GM21515 (cell line): ENCODE measurements around the gene PCNX4.
A peak's percentile ranks its signal among the peaks of the same experiment; 100 is the strongest.

Source experiments
- ATAC-seq: cut with Tn5 transposase; IDR thresholded peaks from one replicate; pipeline ENCODE4 v1.9.1; 2021; ENCODE audit not compliant: unreplicated experiment

PCNX4 gene

DNA sequence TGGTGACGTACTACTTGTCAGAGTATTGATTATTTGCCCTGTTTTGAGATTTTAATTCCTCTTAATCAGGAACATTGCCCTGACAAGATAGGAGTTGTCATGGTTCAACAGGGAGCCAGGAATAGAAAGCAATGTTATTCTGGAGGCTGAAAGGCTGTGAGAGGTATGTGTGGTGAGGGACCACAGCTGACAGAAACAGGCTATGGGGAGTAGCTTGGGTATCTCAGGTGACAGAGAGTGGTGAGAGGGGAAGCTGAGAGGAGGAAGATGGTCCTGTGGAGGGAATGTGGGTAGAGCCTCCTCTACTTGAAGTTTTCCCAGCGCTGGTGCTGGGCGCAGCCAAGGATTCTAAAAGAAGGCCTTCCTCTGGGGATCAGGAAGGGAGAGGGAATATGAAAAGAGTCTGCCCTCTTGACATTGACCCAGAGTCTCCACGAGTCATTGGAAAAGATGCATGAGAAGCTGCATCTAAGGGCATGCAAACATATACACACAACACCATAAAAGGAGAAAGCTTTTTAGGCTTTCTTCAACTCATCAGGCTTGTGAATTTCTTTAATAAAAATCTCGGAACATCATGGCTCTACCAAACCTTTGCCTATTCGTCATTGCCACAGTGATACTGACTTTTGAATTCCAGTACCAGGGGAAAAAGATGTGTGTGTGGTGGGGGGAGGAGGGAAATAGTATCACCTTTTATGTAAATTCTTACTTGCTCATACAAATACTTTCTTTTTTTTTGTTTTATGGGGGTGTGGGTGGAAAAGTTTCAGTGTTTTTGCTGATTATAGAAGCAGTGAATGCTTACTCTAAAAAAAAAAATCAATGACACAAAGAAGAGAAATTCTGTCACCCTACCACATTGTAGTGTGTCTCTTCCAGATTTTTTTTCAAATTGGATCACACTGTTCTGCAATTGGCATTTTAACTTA lies 113.4 kb downstream of the PCNX4 start:
- ATAC-seq = peak; percentile 68

DNA sequence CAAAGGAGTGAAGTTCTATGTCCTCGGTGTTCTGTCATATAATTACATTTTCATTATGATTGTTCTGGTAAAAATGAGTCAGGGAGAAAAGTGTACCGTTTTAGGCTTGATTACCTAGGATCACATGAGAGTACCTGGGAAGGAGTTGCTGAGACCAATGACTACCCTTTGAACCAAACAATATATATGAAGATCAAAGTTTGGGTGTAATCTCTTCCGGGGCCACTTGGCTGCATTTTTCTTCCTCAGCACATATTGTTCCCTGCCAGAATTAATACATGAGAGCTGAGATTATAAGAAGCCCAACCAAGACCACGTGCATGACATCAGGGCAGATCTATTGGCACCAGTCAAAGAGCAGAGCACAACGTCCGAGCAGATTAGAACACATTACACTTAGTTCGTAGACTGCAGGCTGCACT lies 114.5 kb downstream of the PCNX4 start:
- no peak for ATAC-seq

DNA sequence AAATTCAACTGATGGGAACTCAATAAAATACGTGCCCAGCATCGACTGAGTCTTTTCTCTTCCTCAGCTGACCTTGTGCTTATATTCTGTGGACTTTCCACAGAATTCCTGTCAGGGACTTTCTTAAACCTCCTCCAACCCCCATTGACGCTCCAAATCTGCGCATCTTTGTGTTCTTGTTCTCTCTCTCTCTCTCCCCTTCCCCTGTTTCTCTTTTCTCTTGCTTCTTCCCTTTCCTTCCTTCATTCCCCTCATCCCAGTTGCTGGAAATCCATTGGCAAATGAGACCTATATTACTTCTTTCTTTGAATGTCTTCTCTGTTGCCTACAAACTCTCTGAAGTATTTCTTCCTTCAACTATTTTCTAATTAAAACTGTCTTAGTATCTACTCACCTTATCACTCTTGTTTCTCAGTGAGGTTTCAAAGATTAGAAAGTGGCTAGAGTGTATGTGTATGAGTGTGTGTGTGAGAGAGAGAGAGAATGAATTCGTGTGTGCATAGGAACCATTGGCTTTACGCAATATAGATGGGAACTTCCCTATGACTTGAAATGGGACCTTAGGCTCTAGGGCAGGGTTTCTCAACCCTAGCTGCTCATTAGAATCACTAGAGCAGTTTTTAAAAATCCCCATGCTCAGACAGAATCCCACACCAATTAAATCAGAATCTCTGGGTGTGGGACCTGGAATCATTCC lies 115.3 kb downstream of the PCNX4 start:
- ATAC-seq = no peak

DNA sequence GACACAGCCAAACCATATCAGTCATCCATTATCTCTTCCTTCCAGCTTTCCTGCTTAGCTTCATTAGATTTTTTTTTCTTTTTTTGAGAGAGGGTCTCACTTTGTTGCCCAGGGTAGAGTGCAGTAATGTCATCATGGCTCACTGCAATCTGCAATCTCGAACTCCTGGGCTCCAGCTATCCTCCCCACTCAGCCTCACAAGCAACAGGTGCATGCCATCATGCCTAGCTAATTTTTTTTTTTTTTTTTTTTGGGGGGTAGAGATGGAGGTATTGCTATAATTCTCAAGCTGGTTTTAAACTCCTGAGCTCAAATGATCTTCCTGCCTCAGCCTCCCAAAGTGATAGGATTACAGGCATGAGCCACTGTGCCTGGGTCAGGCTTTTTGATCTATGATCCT lies 119.0 kb downstream of the PCNX4 start:
- ATAC-seq = no peak

DNA sequence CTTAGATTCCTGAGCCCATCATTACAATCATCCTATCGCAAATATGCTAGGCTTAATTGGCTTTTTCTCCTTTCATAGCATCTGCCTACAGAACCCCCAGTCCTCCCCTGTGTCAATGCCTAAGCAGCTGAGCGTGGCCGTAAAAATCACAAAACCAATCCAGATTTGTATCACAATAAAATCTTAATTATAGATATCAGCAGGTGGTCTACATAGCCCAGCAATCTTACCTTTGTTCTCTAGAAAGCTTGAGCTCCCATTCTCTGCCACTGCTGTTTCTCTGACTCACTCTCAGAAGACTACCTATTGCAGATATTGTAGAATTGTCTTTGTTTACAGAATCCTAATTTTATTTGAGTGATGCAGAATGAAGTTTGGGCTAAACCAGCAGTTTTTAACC lies 119.4 kb downstream of the PCNX4 start:
- ATAC-seq = no peak

DNA sequence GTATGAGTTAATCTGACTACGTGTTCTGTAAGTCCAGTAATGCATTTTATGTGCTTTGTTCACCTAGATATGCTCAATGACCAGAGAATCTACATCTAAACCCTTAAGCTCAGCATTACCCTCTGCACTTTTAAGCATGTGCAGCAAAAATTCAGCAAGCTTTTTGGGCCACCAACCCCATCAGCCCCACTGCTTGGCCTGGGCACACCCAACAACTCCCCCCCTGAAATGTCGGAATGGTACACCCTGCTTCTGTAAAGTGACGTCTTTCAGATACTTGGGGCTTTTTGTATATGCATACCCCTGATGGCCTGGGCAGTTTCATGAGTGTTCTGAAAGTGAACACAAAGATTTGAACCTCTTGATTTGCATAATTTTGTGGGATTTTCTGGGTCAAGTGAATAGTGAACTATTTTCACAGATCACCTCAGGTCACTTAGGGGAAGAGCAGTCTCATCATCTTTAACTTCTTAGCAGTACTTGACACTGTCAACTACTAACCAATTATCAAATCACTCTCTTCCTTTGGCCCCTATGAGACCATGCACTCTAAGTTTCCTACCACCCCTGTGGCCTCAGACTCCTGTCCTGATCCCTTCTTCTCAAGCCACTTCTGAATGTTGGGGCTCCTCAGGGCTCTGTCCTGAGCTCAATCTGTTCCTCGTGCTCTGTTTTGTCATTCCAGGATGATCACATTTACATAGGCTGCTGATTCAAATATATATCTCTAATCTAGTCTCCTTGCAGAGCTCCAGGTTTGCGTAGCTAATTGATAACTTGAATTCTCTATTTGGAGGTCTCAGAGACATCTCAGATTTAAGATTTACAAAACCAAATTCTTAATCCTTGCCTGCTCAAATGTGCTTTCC lies 121.0 kb downstream of the PCNX4 start:
- peak; percentile 92 for ATAC-seq

DNA sequence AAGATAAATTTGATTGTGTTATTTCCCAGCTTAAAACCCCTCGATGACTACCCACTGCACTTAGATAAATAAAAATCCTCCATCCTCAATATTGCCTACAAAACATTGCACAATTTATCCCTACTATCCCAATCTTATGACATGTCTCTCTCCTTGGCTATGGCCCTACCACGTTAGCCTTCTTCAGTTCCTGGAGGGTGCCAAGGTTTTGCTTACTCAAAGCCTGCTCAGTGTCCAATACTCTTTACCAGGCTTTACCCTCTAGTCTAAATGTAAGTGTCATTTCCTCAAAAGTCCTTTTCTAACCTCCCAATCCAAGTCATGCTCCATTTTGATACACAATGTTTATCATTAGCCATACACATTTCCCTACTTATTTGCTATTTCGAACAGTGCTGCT lies 122.3 kb downstream of the PCNX4 start:
- no peak for ATAC-seq

DNA sequence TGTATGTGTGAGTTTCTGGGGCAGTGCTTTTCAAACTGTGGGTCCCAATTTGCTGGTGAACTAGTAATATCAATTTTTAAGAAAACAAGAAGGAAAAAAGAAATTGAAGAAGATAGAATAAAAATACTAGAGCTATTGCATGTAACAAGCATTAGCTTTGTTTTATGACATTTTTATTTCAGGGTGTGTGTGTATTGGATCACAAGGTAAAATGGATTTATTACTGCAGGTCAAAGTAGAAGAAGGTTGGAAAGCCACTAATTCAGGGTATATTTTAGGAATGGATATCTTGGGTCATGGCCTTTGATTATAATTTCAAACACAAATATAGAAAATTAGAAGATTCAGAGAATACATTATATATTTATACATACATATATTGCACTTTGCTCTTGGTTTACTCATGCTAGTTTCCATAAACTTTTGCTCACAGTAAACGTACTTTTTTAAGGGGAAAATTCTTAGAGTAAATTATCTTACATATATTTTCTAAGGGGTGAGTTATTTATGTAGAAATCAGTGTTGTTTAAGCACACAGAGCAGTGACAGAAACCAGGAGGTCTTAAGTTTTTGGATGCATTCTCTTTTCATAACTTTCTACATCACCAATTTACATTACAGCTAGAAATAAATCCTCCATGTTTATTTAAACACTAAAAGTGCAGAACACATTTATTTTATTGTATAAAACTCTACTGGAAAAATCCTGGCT lies 122.8 kb downstream of the PCNX4 start:
- ATAC-seq = no peak

DNA sequence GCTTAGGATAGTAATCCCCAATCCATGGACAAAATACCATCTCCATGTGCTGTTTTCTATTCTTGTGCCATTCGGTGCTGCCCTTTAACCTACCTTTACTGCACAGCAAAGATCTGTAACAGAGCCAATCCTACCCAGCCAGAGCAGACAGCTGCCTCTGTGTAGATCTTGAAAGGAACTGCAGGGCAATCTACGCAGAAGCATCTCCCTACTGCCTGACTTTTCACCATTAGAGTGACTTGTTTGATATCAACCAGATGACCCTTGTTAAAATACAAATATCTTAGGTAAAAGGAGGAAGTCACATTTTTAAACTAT lies 123.4 kb downstream of the PCNX4 start:
- ATAC-seq = no peak

DNA sequence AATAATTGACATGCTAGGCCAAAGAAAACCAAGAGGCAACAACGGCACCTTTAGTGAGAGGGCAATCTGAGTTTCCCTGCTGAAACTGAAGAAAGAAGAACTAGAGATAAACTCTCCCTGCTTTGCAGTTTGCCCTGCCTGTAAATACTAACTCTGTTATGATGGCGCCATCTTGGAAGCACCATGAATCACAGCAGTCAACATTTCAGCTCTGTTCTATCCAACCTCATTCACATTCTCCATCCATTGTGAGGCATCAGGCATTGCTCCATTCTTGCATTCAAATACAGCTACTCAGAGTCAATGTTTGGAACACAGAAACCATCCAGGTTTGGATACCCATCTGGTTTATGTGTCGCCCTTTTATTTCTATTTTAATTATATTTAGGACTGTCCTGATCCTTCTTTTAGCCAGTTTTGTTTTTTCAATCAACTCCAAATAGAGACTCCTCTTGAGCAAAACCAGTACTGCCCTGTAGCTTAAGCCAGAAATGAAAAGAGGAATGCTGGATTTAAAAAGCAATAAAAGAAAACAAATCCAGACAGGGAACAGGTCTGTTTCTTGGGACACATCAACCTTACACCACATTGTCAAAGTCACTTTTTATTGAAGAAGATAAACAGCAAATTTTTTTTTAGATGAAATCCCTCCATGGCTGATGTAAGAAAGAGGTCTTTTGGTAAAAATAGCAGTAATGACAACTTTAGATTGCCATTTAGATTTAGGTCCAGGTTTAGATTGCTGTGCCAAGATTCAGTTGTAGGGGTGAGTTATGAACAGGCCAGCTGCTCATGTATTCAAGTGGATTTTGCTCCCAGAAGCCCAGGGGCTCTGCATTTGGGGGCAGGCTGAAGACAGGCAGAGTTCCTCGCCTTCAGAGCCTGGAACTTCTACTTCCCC lies 124.0 kb downstream of the PCNX4 start:
- no peak for ATAC-seq

DNA sequence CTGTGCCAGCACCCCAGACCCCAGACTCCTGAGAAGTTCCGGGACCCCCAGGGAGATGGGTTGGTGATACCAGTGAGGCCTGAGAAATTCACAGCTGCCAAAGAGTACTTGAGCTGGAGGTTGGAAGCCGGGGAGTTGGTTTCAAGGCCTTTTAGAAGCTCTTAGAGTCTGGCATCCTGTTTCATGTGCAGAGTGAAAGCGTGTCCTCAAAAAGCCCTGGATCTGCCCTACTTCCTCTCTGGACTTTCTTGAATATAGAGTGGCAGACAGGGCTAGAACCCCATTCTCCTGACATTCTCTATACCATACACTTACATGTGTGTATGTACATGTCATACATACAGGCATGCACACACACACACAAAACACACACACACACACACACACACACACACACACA lies 126.0 kb downstream of the PCNX4 start:
- ATAC-seq = no peak
